ENCODE measurements around the gene C3orf49.

C3orf49 gene

DNA sequence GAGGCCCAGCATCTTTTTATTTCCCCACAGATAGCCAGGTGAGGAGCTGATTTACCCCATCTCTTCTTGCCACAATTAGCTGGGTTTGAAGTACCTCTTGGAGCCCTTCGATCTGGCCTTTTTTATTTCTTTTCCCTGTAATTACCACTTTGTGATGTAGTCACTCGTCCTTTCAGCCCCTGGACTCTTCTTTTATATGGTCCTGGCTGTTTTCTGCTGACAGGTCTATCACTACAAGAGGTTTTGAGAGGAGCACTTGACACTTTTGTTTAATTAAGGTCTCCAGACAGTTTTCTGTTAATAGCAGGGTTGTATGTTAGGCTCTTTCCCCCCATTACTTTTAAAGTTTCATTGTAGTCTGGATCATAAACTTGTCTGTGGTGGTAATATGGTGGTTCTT is 56.4 kb downstream of the C3orf49 start:
- H3K4me1 ChIP-seq = peaks cover 0 to 54% (median 18%) of the 10 kb centered on the region in 4 donors
- DNase-seq = no peak
- no peak overlapping the region for H3K27ac ChIP-seq
- intact Hi-C loops (cut with DNase I; ENCODE audit: low total_unique reads) = no loop called here
- H3K4me3 ChIP-seq = no peak overlapping the region
- no peaks in the 10 kb centered on the region for H3K36me3 ChIP-seq
- H3K27me3 ChIP-seq = no peaks in the 10 kb centered on the region
- TF ChIP-seq CTCF (IDR thresholded peaks at IDR 0.05) = no peak
- H3K9me3 ChIP-seq = no peaks in the 10 kb centered on the region

DNA sequence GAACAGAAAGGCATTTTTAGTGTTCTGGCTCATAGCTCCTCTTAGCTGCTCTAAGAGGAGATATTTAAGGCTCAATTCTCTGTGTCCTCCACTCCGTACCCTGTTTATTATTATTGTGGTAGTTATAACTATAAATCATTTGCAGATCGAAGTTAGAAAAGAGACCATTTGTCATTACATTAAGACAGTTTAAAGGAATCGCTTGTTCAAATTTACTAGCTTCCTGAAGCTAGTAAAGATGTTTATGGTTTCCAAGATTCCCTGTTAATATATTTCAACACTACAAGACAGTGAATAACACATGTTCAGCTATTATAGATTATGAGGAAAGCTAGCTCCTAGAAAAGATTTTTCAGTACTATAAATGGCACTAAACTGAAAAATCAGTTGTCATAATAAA is 57.2 kb downstream of the C3orf49 start:
- H3K4me1 ChIP-seq = peaks cover 0 to 49% (median 16%) of the 10 kb centered on the region in 4 donors
- DNase-seq = no peak
- H3K27ac ChIP-seq = no peak overlapping the region
- H3K9me3 ChIP-seq = no peaks in the 10 kb centered on the region
- no peak overlapping the region for H3K4me3 ChIP-seq
- no peaks in the 10 kb centered on the region for H3K27me3 ChIP-seq
- TF ChIP-seq CTCF (IDR thresholded peaks at IDR 0.05) = no peak
- no peaks in the 10 kb centered on the region for H3K36me3 ChIP-seq
- intact Hi-C loops (cut with DNase I; ENCODE audit: low total_unique reads) = no loop called here

- TF ChIP-seq CTCF (IDR thresholded peaks at IDR 0.05) = no peak
- no peak for DNase-seq
- intact Hi-C loops (cut with DNase I; ENCODE audit: low total_unique reads) = no loop called here
Observed at GRCh38 chr3:63877737-63878393, 58.8 kb downstream of the C3orf49 start.

DNA sequence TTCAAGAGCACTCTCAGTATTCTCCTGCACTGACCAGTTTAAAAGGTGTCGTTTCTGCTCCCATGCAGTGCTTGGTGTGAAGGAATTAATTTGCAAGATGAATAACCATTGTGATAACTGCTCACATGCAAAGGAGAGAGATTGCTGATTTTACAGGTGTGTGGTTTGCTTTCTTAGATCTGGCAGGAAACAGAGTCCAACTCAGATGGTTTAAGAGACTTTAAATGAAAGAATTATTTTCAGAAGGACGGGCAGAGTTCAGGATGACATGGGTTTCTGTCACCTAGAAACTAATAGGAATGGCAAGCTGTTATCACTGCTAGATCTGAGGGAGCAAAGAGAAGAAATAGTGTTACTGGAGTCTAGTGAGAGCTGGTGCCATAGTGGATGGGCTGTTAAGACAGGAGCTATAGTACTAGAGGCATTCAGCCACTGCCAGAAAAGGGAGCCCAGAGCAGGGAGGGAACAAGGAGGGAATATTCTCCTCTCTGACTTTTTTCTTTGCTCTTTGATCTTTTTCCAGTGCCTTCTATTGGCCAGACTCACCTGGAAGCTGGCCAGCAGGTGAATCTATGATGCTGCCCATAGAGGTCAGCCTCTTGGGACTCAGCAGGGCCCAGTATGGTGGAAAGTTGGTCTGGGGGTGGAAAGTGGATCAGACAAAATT is 59.4 kb downstream of the C3orf49 start:
- no peak for DNase-seq

More at GRCh38 chr3:63877737-63878393, 58.8 kb downstream of the C3orf49 start:
- Histone ChIP-seq H3K9me3 (no peaks in the 10 kb centered on the region), H3K4me3 (no peak overlapping the region), H3K36me3 (no peaks in the 10 kb centered on the region), H3K27me3 (no peaks in the 10 kb centered on the region), H3K27ac (no peak overlapping the region), H3K4me1 (peaks cover 0 to 39% (median 13%) of the 10 kb centered on the region in 4 donors)

DNA sequence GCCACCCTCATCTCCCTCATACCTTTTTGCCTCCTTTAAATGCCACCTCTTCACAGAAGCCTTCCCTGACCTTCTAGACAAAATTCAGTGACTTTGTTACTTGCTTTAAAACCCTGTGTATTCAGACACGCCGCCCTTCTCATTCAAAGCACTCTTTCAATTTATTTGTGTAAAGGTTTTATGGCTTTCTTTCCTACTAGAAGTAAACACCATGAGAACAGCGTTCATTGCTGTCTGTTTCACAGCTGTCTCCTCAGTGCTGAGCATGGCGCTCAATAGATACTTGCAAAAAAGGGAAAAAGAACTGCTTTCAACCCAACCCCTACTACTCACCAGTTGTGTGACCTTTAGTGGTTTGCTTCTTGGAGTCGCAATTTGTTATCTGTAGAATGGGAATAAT is 61.6 kb downstream of the C3orf49 start:
- no peaks in the 10 kb centered on the region for H3K27me3 ChIP-seq
- peaks cover 0 to 28% (median 11%) of the 10 kb centered on the region in 4 donors for H3K4me1 ChIP-seq
- H3K36me3 ChIP-seq = no peaks in the 10 kb centered on the region
- intact Hi-C loops (cut with DNase I; ENCODE audit: low total_unique reads) = no loop called here
- no peaks in the 10 kb centered on the region for H3K9me3 ChIP-seq
- no peak for TF ChIP-seq CTCF (IDR thresholded peaks at IDR 0.05)
- H3K27ac ChIP-seq = no peak overlapping the region
- DNase-seq = no peak
- H3K4me3 ChIP-seq = no peak overlapping the region

More for the DNA sequence above, 59.4 kb downstream of the C3orf49 start:
- Histone ChIP-seq H3K9me3 (no peaks in the 10 kb centered on the region), H3K27ac (no peak overlapping the region), H3K4me3 (no peak overlapping the region), H3K36me3 (no peaks in the 10 kb centered on the region), H3K4me1 (peaks cover 0 to 39% (median 13%) of the 10 kb centered on the region in 4 donors), H3K27me3 (no peaks in the 10 kb centered on the region)
- TF ChIP-seq CTCF (IDR thresholded peaks at IDR 0.05) = no peak
- intact Hi-C loops (cut with DNase I; ENCODE audit: low total_unique reads) = no loop called here

Data from tibial artery (tissue), 4 donors.